Brain microvascular endothelial cell (primary cell): ENCODE data around the gene DIS3L2.

Experiments used
- DNase-seq: peaks from one replicate; pipeline ENCODE4 v3.0.0-alpha.2; 2020
- H3K27ac ChIP-seq: fragments of 250-450 bp; sonication (Bioruptor Pico); 2 replicates; pipeline ENCODE4 v1.5.1; 2020; ENCODE audit warnings: mild to moderate bottlenecking, moderate library complexity
- H3K27me3 ChIP-seq: fragments of 250-450 bp; sonication (Bioruptor Pico); replicated peaks from 2 replicates; pipeline ENCODE4 v1.5.1; 2020; ENCODE audit warnings: mild to moderate bottlenecking
- H3K36me3 ChIP-seq: fragments of 250-450 bp; sonication (Bioruptor Pico); replicated peaks from 2 replicates; pipeline ENCODE4 v1.5.1; 2020; ENCODE audit warnings: mild to moderate bottlenecking
- H3K4me3 ChIP-seq: 2 replicates; pipeline ENCODE4 v1.5.1; 2011; ENCODE audit warnings: low read depth, mild to moderate bottlenecking, control low read depth, low read length, moderate library complexity
- CTCF ChIP-seq: IDR thresholded peaks from 2 replicates; pipeline ENCODE4 v1.5.1; 2011; ENCODE audit warnings: low read depth, mild to moderate bottlenecking, moderate library complexity, low read length, control low read depth, inconsistent platforms; ENCODE audit errors: missing control alignments
- in situ Hi-C: cut with HindIII; loops from 2 replicates; pipeline ENCODE4 v1.10.0; 2017; ENCODE audit warnings: low sequenced_read_pairs, low pct_ligation_motif_present

Gene DIS3L2

GRCh38 chr2:232340171-232340935 is 378.8 kb downstream of the DIS3L2 start:
- H3K36me3 ChIP-seq: no peaks in the 10 kb centered on the region
- DNase-seq: no peak
- no peaks in the 10 kb centered on the region for H3K27me3 ChIP-seq
- H3K4me3 ChIP-seq: no peak overlapping the region
- no peak overlapping the region for H3K27ac ChIP-seq
- no peak for TF ChIP-seq CTCF
- in situ Hi-C loops: no loop called here

GRCh38 chr2:232341061-232341738 is 379.7 kb downstream of the DIS3L2 start:
- in situ Hi-C loops: no loop called here
- no peak for TF ChIP-seq CTCF
- Histone ChIP-seq H3K27me3 (no peaks in the 10 kb centered on the region), H3K36me3 (no peaks in the 10 kb centered on the region), H3K27ac (no peak overlapping the region), H3K4me3 (no peak overlapping the region)
- DNase-seq: no peak

- Histone ChIP-seq H3K27me3 (no peaks in the 10 kb centered on the region), H3K27ac (no peak overlapping the region), H3K4me3 (no peak overlapping the region), H3K36me3 (no peaks in the 10 kb centered on the region)
- DNase-seq: no peak
- TF ChIP-seq CTCF: no peak
- in situ Hi-C loops: no loop called here
Observed at GRCh38 chr2:232341739-232342126, 380.2 kb downstream of the DIS3L2 start.

GRCh38 chr2:232342635-232343565 is 381.4 kb downstream of the DIS3L2 start:
- no peak for TF ChIP-seq CTCF
- DNase-seq: no peak
- H3K36me3 ChIP-seq: no peaks in the 10 kb centered on the region
- in situ Hi-C loops: no loop called here
- H3K4me3 ChIP-seq: no peak overlapping the region
- H3K27ac ChIP-seq: no peak overlapping the region
- no peaks in the 10 kb centered on the region for H3K27me3 ChIP-seq

- no peaks in the 10 kb centered on the region for H3K36me3 ChIP-seq
- H3K4me3 ChIP-seq: no peak overlapping the region
- in situ Hi-C loops: no loop called here
- H3K27ac ChIP-seq: no peak overlapping the region
- no peak for TF ChIP-seq CTCF
- H3K27me3 ChIP-seq: peaks cover 4% of the 10 kb centered on the region
- DNase-seq: no peak
Observed at GRCh38 chr2:232343821-232344220, 382.3 kb downstream of the DIS3L2 start.
